DND-41 (cell line): ENCODE data around the gene TRIM3.

Experiments used
- EZH2 ChIP-seq: IDR thresholded peaks from 3 replicates; pipeline ENCODE4 v1.6.1; 2012; ENCODE audit warnings: borderline replicate concordance, low read depth, mild to moderate bottlenecking, moderate library complexity, low read length, inconsistent platforms; ENCODE audit not compliant: severe bottlenecking
- TF ChIP-seq, protein P1 (sequence below): IDR thresholded peaks from 2 replicates; pipeline ENCODE4 v1.5.1; 2012; ENCODE audit warnings: borderline replicate concordance, low read length, moderate library complexity, mild to moderate bottlenecking; ENCODE audit not compliant: poor library complexity, severe bottlenecking; ENCODE audit errors: extremely low read depth

DNA sequence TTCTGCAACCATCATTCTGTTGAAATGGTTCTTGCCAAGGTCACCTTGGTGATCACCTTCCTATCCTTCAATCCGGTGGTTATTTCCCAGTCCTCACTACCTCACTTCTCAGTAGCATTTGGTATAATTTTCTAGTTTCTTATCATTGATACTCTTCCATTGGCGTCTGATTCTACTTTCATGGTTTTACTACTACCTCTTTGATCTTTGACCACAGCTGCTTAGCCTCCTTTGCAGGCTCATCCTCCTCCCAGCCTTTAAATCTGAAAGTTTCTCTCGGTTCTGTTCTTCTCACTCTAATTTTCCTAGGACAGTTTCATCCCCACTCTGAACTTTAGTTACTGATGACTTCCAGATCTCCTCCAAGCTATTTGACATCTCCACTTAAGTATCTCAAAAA lies 12.5 kb upstream of the TRIM3 start:
- TF ChIP-seq, protein P1, sequence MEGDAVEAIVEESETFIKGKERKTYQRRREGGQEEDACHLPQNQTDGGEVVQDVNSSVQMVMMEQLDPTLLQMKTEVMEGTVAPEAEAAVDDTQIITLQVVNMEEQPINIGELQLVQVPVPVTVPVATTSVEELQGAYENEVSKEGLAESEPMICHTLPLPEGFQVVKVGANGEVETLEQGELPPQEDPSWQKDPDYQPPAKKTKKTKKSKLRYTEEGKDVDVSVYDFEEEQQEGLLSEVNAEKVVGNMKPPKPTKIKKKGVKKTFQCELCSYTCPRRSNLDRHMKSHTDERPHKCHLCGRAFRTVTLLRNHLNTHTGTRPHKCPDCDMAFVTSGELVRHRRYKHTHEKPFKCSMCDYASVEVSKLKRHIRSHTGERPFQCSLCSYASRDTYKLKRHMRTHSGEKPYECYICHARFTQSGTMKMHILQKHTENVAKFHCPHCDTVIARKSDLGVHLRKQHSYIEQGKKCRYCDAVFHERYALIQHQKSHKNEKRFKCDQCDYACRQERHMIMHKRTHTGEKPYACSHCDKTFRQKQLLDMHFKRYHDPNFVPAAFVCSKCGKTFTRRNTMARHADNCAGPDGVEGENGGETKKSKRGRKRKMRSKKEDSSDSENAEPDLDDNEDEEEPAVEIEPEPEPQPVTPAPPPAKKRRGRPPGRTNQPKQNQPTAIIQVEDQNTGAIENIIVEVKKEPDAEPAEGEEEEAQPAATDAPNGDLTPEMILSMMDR: no peak
- TF ChIP-seq EZH2: no peak
